Posterior cingulate gyrus (tissue), 11 donors: Measurements from ENCODE around the gene OTX1.

Source experiments
- DNase-seq, 10 donors: peaks; one replicate each; pipeline versions ENCODE4 v3.0.0 to v3.0.0-alpha.2; 2020 to 2021; ENCODE audit warnings: mixed read lengths in 3 of 10
- intact Hi-C: fragments of 100-400 bp; cut with DNase I; formaldehyde crosslinking; loops from one replicate; pipeline ENCODE4 v1.15.1; 2023

OTX1 gene

GRCh38 chr2:63046552-63046951 is 4.1 kb upstream of the OTX1 start:
- no peak for DNase-seq
- intact Hi-C loops, result no loop called here

GRCh38 chr2:63046961-63047320 is 3.7 kb upstream of the OTX1 start:
- no peak for DNase-seq
- intact Hi-C loops, result no loop called here

GRCh38 chr2:63047321-63048279 is 3.0 kb upstream of the OTX1 start:
- intact Hi-C loops, result no loop called here
- DNase-seq, result peak in 3 of 10 donors; percentile 9 to 81 (median 78)

GRCh38 chr2:63048367-63049171 is 2.1 kb upstream of the OTX1 start:
- intact Hi-C loops, result no loop called here
- DNase-seq, result peak in 3 of 10 donors; percentile 11 to 77 (median 70)

- intact Hi-C loops, result no loop called here
- peak in 1 of 10 donors; percentile 62 for DNase-seq
These were observed 1.2 kb upstream of the OTX1 start for GRCh38 chr2:63049211-63049969.

GRCh38 chr2:63049970-63050333 is 678 bp upstream of the OTX1 start:
- intact Hi-C loops, result no loop called here
- DNase-seq, result peak in 1 of 10 donors; percentile 75

GRCh38 chr2:63051042-63051794 is 588 bp downstream of the OTX1 start:
- peak in 2 of 10 donors; percentile 41 to 57 for DNase-seq
- intact Hi-C loops, result no loop called here

- DNase-seq, result peak in 2 of 10 donors; percentile 64 to 76
- intact Hi-C loops, result no loop called here
These were observed 1.2 kb downstream of the OTX1 start for GRCh38 chr2:63051795-63052333.

GRCh38 chr2:63052411-63053080 is 1.9 kb downstream of the OTX1 start:
- DNase-seq, result peak in 3 of 10 donors; percentile 14 to 70 (median 39)
- intact Hi-C loops, result no loop called here

- intact Hi-C loops, result no loop called here
These were observed 2.7 kb downstream of the OTX1 start for GRCh38 chr2:63053081-63053888.

GRCh38 chr2:63053889-63054602 is 3.4 kb downstream of the OTX1 start:
- intact Hi-C loops, result no loop called here
- DNase-seq, result peak in 1 of 10 donors; percentile 82

More at GRCh38 chr2:63053081-63053888, 2.7 kb downstream of the OTX1 start:
- DNase-seq, result peak in 1 of 10 donors; percentile 73

- intact Hi-C loops, result no loop called here
- DNase-seq, result peak in 1 of 10 donors; percentile 35
These were observed 4.2 kb downstream of the OTX1 start for GRCh38 chr2:63054841-63055225.

GRCh38 chr2:63055226-63056106 is 4.8 kb downstream of the OTX1 start:
- intact Hi-C loops, result no loop called here
- peak in 3 of 10 donors; percentile 70 to 76 (median 76) for DNase-seq

- peak in 1 of 10 donors; percentile 61 for DNase-seq
- intact Hi-C loops, result no loop called here
These were observed 5.7 kb downstream of the OTX1 start for GRCh38 chr2:63056107-63057050.
